Stomach (tissue), 9 donors: ENCODE results near the gene APEH. TPM values are rescaled to one million over a fixed set of nuclear protein-coding genes. Genes with fewer than 3 reads are reported as not detected.

Experiments used
- DNase-seq, 2 donors: peaks; one replicate each; pipeline versions ENCODE4 v3.0.0 to v3.0.0-alpha.2; 2013 to 2019
- H3K27ac ChIP-seq, 5 donors: fragments of 200-600 bp in 4 of 5; sonication (generic) in 4 of 5; one replicate each; pipeline ENCODE4 v1.5.1; 2013 to 2019; ENCODE audit warnings: mild to moderate bottlenecking in 1 of 5, moderate library complexity in 1 of 5
- H3K27me3 ChIP-seq, 3 donors: fragments of 200-600 bp; sonication (generic); one replicate each; pipeline ENCODE4 v1.5.1; 2017 to 2019; ENCODE audit warnings: mixed run types in 1 of 3
- H3K36me3 ChIP-seq, 4 donors: fragments of 200-600 bp; sonication (generic); 1 replicate in 3 of 4; 2 replicates in 1 of 4; pipeline ENCODE4 v1.5.1; 2016 to 2019
- H3K4me1 ChIP-seq, 4 donors: fragments of 200-600 bp; sonication (generic); one replicate each; pipeline ENCODE4 v1.5.1; 2016 to 2019
- H3K4me3 ChIP-seq, 4 donors: fragments of 200-600 bp; sonication (generic) in 3 of 4; one replicate each; pipeline ENCODE4 v1.5.1; 2016 to 2019; ENCODE audit warnings: mild to moderate bottlenecking in 1 of 4
- H3K9me3 ChIP-seq, 4 donors: fragments of 200-600 bp; sonication (generic); one replicate each; pipeline ENCODE4 v1.5.1; 2016 to 2019
- EP300 ChIP-seq: sonication (generic); formaldehyde crosslinking; IDR thresholded peaks from one replicate; pipeline ENCODE4 v1.6.1; 2017; ENCODE audit warnings: antibody characterized with exemption
- POLR2A ChIP-seq, 4 donors: fragments of 450-650 bp; IDR thresholded peaks; one replicate each; pipeline ENCODE4 v1.6.1; 2016; ENCODE audit warnings: antibody characterized with exemption in 4 of 4, control low read depth in 2 of 4, mild to moderate bottlenecking in 1 of 4, moderate library complexity in 1 of 4
- POLR2AphosphoS5 ChIP-seq, 3 donors: sonication (generic); formaldehyde crosslinking; IDR thresholded peaks; one replicate each; pipeline ENCODE4 v1.6.1; 2016; ENCODE audit warnings: antibody characterized with exemption in 3 of 3
- WGBS, 5 donors: extraction: QIAGEN DNeasy Blood & Tissue Kit in 3 of 5; methylation state at CpG; one replicate each; pipeline versions ENCODE4 v1.1.5 to v1.1.7; 2013 to 2018; 5-methylcytosine and 5-hydroxymethylcytosine counted together
- intact Hi-C: fragments of 100-400 bp; cut with DNase I; formaldehyde crosslinking; loops from one replicate; pipeline ENCODE4 v1.15.1; 2023; ENCODE audit warnings: low total_unique reads
- polyA plus RNA-seq, 3 donors: library from polyadenylated mRNA; stranded (reverse); fragments of 200-250 nt; gene quantifications; one replicate each; pipeline ENCODE4 v1.2.3, GENCODE V29; 2013
- total RNA-seq, 5 donors: library from RNA; depleted of rRNA; stranded (reverse); fragments of >200 nt; gene quantifications; one replicate each; pipeline versions ENCODE4 v1.1.0 to v1.2.3, GENCODE V29; 2014 to 2016
- TF ChIP-seq, protein P1 (sequence below), 7 experiments: fragments of 450-650 bp in 4 of 7; fragments of 200-600 bp in 3 of 7; sonication (generic) in 3 of 7; IDR thresholded peaks; one replicate each; pipeline ENCODE4 v1.5.1; 2016 to 2019; ENCODE audit warnings: antibody characterized with exemption in 7 of 7, control low read depth in 2 of 7, mild to moderate bottlenecking in 1 of 7
- donor health status: healthy with polysubstance abuse.
- donor health status: Bipolar disorder and iron deficiency.
- donor health status: healthy.

Gene APEH
- total and polyA plus RNA-seq, 8 donors: 23.9 to 104 (median 47.7) TPM

DNA sequence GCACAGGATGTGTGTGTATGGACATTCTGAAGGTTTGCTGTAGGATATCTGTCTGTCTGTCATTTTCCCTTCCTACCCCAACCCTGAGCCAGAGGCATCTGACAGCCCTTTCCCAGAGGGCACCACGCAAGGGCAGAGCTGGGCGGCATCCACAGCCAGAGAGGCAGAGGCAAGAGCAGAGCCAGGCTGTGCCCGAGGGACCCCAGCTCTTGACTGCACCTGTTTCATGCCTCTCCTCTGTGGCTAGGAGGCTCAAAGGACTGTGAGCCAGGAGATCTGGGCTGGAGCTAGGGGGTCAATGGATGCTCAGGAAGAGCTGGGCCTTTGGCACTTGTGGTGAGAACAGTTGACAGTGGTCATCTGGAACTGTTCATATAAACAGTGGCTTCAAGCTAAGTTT lies 4.8 kb upstream of the APEH start:
- TF ChIP-seq POLR2A (IDR thresholded peaks at IDR 0.05) (no peak), POLR2AphosphoS5 (IDR thresholded peaks at IDR 0.05) (no peak), EP300 (no peak)
- TF ChIP-seq, protein P1, sequence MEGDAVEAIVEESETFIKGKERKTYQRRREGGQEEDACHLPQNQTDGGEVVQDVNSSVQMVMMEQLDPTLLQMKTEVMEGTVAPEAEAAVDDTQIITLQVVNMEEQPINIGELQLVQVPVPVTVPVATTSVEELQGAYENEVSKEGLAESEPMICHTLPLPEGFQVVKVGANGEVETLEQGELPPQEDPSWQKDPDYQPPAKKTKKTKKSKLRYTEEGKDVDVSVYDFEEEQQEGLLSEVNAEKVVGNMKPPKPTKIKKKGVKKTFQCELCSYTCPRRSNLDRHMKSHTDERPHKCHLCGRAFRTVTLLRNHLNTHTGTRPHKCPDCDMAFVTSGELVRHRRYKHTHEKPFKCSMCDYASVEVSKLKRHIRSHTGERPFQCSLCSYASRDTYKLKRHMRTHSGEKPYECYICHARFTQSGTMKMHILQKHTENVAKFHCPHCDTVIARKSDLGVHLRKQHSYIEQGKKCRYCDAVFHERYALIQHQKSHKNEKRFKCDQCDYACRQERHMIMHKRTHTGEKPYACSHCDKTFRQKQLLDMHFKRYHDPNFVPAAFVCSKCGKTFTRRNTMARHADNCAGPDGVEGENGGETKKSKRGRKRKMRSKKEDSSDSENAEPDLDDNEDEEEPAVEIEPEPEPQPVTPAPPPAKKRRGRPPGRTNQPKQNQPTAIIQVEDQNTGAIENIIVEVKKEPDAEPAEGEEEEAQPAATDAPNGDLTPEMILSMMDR (IDR thresholded peaks at IDR 0.05): no peak
- Histone ChIP-seq H3K4me1 (peaks cover 4 to 47% (median 22%) of the 10 kb centered on the region in 4 donors), H3K27ac (no peak overlapping the region), H3K36me3 (no peaks in the 10 kb centered on the region), H3K4me3 (no peak overlapping the region), H3K9me3 (no peaks in the 10 kb centered on the region), H3K27me3 (peaks cover 0 to 7% (median 0%) of the 10 kb centered on the region in 3 donors)
- intact Hi-C loops: loop anchor here (5.0 kb wide), 1 partner anchor 127 kb away; no protein-coding TSS in a partner anchor
- 52 to 89% (median 70%) methylated on average over 2 to 3 of the region's 3 CpGs for WGBS, 5 donors
- no peak for DNase-seq

- Histone ChIP-seq H3K27me3 (peaks cover 0 to 6% (median 0%) of the 10 kb centered on the region in 3 donors), H3K36me3 (peaks cover 3 to 7% (median 5%) of the 10 kb centered on the region in 4 donors), H3K4me3 (no peak overlapping the region), H3K4me1 (peaks cover 19 to 52% (median 34%) of the 10 kb centered on the region in 4 donors), H3K27ac (no peak overlapping the region), H3K9me3 (no peaks in the 10 kb centered on the region)
- no peak for DNase-seq
- 49 to 67% (median 64%) methylated on average over 6 of the region's 6 CpGs for WGBS, 5 donors
- intact Hi-C loops: no loop called here
- TF ChIP-seq POLR2A (IDR thresholded peaks at IDR 0.05) (no peak), EP300 (no peak), POLR2AphosphoS5 (IDR thresholded peaks at IDR 0.05) (no peak)
- TF ChIP-seq, protein P1 (IDR thresholded peaks at IDR 0.05): no peak
Measured at GRCh38 chr3:49670940-49671290, 3.2 kb upstream of the APEH start.

GRCh38 chr3:49671291-49672288 lies 2.6 kb upstream of the APEH start:
- Histone ChIP-seq H3K27ac (peak overlapping the region in 1 of 5 donors; percentile 2), H3K4me3 (no peak overlapping the region), H3K27me3 (peaks cover 0 to 6% (median 0%) of the 10 kb centered on the region in 3 donors), H3K36me3 (peaks cover 9 to 14% (median 12%) of the 10 kb centered on the region in 4 donors), H3K9me3 (no peaks in the 10 kb centered on the region), H3K4me1 (peaks cover 19 to 52% (median 38%) of the 10 kb centered on the region in 4 donors)
- peak; percentile 81 to 91 for DNase-seq
- intact Hi-C loops: no loop called here
- no peak for TF ChIP-seq POLR2A (IDR thresholded peaks at IDR 0.05)
- TF ChIP-seq POLR2AphosphoS5 (IDR thresholded peaks at IDR 0.05): peak in 1 of 3 donors; percentile 36
- no peak for TF ChIP-seq EP300
- TF ChIP-seq, protein P1 (IDR thresholded peaks at IDR 0.05): peak in 6 of 7 experiments; percentile 40 to 93 (median 82)
- 29 to 37% (median 33%) methylated on average over 10 to 11 of the region's 11 CpGs for WGBS, 5 donors

DNA sequence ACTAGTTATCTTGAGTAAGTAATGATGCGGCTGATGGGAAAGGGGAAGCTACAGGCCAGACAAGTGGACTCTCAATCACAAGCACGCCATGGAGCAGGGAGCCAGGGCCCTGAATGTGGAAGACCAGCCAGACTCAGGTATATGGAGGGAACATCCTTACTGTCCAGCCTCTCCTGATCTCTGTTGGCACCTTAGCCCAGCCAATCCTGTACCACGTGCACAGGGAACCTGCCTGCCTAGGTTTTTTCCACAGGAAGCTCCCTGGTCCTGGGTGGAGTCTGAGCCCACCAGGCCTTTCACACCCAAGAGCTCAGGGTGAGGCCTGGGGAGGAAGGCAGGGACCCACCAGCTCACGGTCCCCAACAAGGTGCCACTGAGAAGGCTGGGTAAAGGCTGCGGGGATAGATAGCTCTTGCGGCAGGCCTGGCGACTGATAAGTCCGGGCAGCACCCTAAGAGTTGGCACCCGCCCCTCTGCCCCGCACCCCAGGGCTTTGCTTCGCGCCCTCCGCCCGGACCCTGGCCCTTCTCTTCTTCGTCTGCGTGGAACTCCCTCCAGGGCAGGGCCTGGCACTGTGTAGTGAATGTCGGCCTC lies 933 bp upstream of the APEH start:
- Histone ChIP-seq H3K9me3 (no peaks in the 10 kb centered on the region), H3K36me3 (peaks cover 24 to 31% (median 28%) of the 10 kb centered on the region in 4 donors), H3K4me3 (peak overlapping the region; percentile 81 to 95 (median 90)), H3K4me1 (peaks cover 19 to 55% (median 40%) of the 10 kb centered on the region in 4 donors), H3K27ac (peak overlapping the region; percentile 87 to 96 (median 93)), H3K27me3 (no peaks in the 10 kb centered on the region)
- WGBS, 5 donors: 15 to 26% (median 19%) methylated on average over 14 to 17 of the region's 17 CpGs
- TF ChIP-seq, protein P1 (IDR thresholded peaks at IDR 0.05): no peak
- no peak for TF ChIP-seq POLR2AphosphoS5 (IDR thresholded peaks at IDR 0.05)
- TF ChIP-seq POLR2A (IDR thresholded peaks at IDR 0.05): no peak
- intact Hi-C loops: no loop called here
- no peak for DNase-seq
